HG03196 (cell line): ENCODE results near the gene DNAAF3.
"Not testable (repeated sequence)": the region's sequence is repeated elsewhere in the genome, so short reads cannot be mapped to it uniquely, and the experiment has no call there.

Source experiments
- ATAC-seq: cut with Tn5 transposase; IDR thresholded peaks from one replicate; pipeline ENCODE4 v1.9.1; 2021; ENCODE audit not compliant: unreplicated experiment

The DNAAF3 gene

GRCh38 chr19:55155784-55156183, 10.6 kb downstream of the DNAAF3 start:
- ATAC-seq: not testable (repeated sequence)

DNA sequence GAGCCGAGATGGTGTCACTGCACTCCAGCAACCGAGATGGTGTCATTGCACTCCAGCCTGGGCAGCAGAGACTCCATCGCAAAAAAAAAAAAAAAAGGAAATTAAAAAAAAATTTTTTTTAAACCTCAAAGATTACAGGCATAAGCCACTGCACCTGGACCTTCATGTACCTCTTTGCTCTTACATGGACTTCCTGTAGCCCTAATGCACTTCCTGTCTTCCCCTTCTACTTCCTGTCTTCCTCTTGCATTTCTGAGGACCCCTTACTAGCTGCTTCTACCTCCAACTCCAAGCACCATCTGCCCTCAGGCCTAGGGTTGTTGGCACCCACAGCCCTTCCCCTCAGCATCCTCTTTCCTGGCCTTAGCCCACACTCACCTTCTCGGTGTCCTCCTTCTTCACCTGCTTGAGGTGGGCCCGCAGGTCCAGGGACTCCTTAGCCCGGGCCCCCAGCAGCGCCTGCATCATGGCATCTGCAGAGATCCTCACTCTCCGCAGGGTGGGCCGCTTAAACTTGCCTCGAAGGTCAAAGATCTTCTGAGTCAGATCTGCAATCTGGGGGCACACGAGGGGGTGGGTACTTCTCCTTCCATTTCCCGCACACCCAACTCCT, 12.7 kb downstream of the DNAAF3 start:
- ATAC-seq: no peak

- no peak for ATAC-seq
These were observed 14.4 kb downstream of the DNAAF3 start for GRCh38 chr19:55152017-55152416.

- no peak for ATAC-seq
These were observed 17.1 kb downstream of the DNAAF3 start, which contains the start of gene TNNT1 for GRCh38 chr19:55149078-55150003. TNNT1 (minus strand) TSS chr19:55149206; CDS start chr19:55147157, 2,049 bp downstream.

DNA sequence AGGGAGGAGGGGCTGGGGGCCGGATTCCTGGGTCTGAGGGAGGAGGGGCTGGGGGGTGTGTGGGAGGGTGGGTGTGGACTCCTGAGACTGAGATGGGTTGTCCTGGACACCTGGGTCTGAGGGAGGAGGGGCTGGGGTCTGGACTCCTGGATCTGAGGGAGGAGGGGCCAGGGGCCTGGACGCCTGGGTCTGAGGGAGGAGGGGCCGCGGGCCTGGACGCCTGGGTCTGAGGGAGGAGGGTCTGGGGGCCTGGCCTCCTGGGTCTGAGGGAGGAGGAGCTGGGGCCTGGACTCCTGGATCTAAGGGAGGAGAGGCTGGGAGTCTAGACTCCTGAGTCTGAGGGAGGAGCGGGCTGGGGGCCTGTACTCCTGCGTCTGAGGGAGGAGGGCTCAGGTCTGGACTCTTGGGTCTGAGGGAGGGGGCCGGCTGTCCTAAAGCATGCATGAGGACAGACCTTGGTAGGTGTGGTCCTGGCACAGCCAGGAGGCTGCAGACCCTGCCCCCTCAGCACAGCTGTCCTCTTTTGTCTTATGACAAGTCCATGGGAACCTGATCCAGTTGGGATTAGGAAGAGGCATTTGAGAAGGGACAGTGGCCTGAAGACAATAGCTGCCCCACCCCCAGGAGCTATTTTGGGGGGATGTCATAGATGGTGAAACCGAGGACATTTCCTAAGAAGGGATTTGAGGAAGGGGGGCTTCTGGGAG, 18.7 kb downstream of the DNAAF3 start:
- ATAC-seq: no peak

GRCh38 chr19:55146705-55147273, 19.6 kb downstream of the DNAAF3 start:
- ATAC-seq: no peak

DNA sequence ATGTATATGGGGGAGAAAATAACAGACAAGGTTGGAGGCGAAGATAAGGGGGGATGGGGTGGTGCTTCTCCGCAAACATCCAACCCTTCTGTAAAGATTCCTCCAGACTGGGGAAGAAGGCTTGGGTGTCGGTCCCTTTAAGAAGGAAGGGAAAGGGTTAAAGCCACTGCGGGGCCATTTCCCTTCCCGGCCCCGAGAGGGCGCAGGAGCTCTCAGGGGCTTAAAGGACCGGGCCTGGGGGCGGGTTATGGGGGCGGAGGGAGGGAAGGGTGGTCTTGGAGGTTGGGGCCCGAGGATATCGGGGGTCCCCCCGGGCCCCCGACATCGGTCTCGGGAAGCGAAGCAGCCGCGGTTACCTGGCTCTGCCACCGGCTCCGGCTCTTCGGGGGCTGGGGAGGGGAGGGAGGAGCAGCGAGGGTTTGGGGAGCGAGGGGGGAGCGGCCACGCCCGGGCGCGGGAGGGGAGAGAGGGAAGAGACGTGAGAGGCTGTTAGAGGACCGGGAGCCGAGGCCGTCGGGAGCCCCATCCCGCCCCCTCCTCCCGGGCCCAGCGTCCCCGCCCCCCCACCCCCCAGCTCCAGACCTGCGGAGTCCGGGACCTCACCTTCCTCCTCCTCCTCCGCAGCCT, 20.2 kb downstream of the DNAAF3 start:
- ATAC-seq: no peak

DNA sequence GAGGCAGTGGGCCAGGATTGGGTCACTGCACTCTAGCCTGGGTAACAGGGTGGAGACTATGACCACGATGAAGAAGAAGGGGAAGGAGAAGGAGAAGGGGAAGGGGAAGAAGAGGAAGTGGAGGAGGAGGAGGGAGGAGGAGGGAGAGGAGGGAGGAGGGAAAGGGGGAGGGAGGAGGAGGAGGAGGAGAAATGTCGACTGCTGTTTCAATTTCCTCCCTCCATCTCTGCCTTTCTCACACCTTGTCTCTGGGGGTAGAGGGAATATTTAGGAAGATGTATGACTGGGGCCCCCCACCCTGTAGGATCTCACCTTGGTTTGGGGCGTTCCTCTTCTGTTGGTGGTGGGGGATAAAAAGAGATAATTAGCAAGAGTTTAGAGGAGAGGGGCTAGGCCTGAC, 21.2 kb downstream of the DNAAF3 start:
- no peak for ATAC-seq

- ATAC-seq: no peak
These were observed 24.7 kb downstream of the DNAAF3 start for GRCh38 chr19:55141696-55142095.

DNA sequence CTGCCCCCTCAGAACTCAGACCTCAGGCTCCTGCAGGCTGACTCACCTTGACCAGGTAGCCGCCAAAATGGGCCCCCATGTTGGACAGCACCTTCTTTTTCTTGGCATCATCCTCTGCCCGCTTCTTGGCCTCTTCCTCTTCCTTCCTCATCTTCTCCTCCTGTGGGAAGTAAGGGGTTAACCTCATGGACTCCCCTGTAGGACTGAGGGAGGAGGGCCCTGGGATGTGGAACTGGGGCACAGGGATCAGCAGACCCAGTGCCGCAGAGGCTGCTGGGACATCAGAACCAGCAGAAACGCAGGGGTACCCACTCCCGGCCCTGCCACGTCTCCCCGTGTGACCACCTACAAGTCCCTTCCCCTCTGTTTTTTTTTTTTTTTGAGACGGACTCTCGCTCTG, 28.5 kb downstream of the DNAAF3 start:
- no peak for ATAC-seq

- no peak for ATAC-seq
These were observed 29.9 kb downstream of the DNAAF3 start for GRCh38 chr19:55136399-55137102.

GRCh38 chr19:55134736-55135135, 31.7 kb downstream of the DNAAF3 start:
- ATAC-seq: no peak

DNA sequence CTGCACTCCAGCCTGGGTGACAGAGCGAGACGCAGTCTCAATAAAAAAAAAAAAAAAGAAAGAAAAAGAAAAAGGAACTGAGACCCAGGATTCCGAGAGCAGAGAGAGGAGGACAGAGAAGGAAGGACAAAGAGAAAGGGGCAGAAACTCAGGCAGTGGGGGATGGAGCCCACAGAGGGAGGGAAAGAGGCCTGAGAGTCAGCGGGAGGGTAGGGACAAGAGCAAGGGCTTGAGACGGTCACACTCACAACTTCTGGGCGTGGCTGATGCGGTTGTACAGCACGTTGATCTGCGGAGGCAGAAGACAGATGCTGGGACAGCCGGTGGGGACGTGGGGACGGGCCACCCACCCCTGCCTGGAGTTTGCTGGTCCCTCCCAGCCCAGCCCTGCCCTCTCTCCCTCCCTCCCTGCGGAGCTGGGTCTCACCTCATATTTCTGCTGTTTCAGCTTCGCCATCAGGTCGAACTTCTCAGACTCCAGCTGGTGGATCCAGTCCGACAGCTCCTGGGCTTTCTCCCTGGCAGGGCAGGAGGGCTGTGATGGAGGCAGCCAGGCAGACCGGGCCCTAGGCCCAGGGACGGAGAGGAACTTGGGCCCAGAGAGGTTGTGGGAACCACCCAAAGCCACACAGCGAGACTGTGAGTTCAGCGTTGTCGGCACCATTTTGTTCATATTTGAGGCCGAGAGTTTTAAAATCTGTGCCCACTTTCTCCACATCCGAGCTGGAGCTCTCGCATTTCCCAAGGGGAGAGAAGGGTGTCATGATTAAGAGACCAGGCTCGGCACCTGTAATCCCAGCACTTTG, 32.6 kb downstream of the DNAAF3 start:
- no peak for ATAC-seq

DNA sequence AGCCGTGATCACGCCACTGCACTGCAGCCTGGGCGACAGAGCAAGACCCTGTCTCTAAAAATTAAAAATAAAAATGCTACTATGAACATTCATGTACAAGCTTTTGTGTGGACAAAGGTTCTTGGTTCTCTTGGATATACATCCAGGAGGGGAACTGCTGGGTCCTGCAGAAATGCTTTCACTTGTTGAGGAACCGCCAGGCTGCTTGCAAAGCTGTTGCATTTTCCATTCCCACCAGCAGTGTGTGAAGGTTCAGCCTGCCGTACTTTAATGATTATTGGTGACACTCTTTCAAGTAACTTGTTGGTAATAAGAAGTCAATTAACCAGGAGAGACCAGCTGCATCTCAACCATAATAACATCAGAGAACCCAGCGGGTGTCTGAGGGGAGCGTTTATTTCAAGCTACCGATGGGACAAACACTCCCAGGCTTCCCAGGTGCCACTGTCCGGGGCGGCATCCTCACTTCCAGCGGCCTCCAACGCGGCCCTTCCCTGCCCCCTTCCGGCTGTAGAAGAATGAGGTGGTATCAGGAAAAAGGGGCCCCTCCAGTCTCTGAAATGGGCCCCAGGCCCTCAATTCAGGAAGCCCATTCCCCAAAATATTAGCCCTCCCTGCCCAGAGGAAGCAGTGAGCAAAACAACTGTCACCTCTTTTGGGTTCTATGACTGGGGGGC, 33.8 kb downstream of the DNAAF3 start:
- no peak for ATAC-seq

DNA sequence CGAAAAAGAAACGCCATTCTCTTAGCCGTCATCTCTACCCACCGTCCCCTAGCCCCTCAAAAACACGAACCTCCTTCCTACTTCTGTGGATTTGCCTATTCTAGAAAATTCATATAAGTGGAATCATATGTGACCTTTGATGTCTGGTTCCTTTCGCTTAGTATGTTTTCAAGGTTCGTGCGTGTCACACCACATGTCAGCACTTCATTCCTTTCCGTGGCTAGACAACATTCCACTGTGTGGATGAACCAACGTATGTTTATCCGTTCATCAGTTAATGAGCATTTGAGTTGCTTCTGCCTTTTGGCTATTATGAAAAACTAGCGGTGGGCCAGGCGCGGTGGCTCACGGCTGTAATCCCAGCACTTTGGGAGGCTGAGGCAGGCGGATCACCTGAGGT, 35.0 kb downstream of the DNAAF3 start:
- ATAC-seq: no peak

DNA sequence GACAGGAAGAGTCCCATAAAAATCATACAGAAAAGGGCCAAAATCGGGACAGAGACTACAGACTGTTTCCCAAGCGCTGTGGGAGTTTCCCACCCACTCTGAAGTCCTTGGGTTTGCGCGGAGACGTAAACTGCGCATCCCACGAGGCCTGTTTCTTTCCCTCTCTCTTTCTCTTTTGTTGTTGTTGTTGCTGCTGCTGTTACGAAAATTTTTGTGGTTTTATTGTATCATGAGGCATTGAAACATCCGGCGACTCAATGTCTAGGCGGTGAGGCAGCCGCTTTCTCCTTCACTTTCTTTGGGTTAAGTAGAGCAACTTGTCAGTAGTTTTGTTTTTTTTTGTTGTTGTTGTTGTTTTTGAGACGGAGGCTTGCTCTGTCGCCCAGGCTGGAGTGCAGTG, 47.4 kb downstream of the DNAAF3 start:
- ATAC-seq: no peak

DNA sequence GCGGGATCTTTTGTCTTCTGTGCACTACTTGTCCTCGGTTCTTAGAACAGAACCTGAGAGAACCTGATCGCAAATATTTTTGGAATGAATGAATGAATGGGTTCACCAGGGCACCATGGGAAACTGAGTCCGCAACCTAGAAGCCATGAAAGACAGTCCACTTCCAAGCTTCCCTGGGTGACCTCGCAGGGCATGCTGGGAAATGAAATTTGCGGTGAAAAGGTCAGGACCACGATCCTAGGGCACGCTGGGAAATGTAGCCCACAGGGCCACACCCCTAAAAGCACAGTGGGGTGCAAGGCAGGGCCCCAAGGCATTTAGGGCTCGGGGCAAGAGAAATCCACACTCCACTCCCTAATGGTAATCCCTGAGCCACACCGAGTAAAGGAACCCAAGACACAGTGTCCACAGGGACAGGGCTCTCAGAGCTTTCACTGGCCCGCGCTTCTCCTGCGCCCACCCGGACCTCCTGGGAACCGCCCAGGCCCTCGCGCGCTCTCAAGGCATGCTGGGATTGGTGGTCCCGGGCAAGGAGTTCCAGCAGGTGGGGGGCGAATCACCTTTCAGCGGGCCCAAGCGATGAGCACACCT, 47.9 kb downstream of the DNAAF3 start:
- ATAC-seq: no peak

DNA sequence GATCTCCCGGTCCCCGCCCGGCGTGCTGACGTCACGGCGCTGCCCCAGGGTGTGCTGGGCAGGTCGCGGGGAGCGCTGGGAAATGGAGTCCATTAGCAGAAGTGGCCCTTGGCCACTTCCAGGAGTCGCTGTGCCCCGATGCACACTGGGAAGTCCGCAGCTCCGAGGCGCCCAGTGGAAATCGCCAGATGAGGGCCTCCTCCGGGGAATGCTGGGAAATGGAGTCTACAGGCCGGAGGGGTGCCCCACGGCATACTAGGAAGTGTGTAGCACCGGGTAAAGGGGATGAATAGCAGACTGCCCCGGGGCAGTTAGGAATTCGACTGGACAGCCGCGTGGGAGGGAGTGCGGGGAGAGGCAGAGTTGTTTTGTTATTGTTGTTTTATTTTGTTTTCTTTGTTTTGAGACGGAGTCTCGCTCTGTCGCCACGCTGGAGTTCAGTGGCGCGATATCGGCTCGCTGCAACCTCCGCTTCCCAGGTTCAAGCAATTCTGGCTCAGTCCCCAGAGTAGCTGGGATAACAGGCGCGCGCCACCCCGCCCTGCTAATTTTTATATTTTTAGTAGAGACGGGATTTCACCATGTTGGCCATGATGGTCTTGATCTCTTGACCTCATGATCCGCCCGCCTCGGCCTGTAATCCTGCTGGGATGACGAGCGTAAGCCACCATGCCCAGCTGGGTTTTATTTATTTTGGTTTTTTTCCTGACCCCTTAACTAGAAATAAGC, 48.6 kb downstream of the DNAAF3 start:
- peak; percentile 80 for ATAC-seq
